ENCODE data around the gene COG2. TPM values are rescaled to one million over a fixed set of nuclear protein-coding genes. Genes with fewer than 3 reads are reported as not detected.

Gene COG2
- total and polyA plus RNA-seq, 2 of the 13 experiments (the other 11 are each of a cell fraction or from before 2014, with no cell fraction given): 16.8 to 36.3 TPM

GRCh38 chr1:230639714-230640209, 2.5 kb upstream of the COG2 start (continued):
- TF ChIP-seq RAD21 (CRISPR knock-in tag; IDR thresholded peaks at IDR 0.05) (no peak), ZNF530 (CRISPR knock-in tag; IDR thresholded peaks at IDR 0.05; ENCODE audit: low read depth) (no peak), MIXL1 (CRISPR knock-in tag; IDR thresholded peaks at IDR 0.05) (peak; percentile 65; the same call in 1 of the 2 replicates), ZNF567 (CRISPR knock-in tag; IDR thresholded peaks at IDR 0.05; ENCODE audit: borderline replicate concordance) (no peak), WIZ (CRISPR knock-in tag; IDR thresholded peaks at IDR 0.05) (no peak), DPF2 (CRISPR knock-in tag; IDR thresholded peaks at IDR 0.05; ENCODE audit: borderline replicate concordance, low read depth) (peak; percentile 75), BHLHE40 (IDR thresholded peaks at IDR 0.05; ENCODE audit: low read length) (no peak), MAFF (IDR thresholded peaks at IDR 0.05; ENCODE audit: low read depth, low read length) (no peak), ZBTB26 (CRISPR knock-in tag; IDR thresholded peaks at IDR 0.05; ENCODE audit: borderline replicate concordance) (no peak), ATAD3A (CRISPR knock-in tag; IDR thresholded peaks at IDR 0.05) (no peak), ELK4 (CRISPR knock-in tag; IDR thresholded peaks at IDR 0.05; ENCODE audit: borderline replicate concordance) (no peak), PHB2 (IDR thresholded peaks at IDR 0.05; ENCODE audit: partially characterized antibody) (no peak), PCBP2 (optimal IDR thresholded peaks at IDR 0.05; ENCODE audit: low read depth, low read length, poor library complexity, severe bottlenecking) (no peak), ETV5 (CRISPR knock-in tag; IDR thresholded peaks at IDR 0.05; ENCODE audit: borderline replicate concordance) (peak; percentile 57; the same call in 1 of the 2 replicates), NFIB (CRISPR knock-in tag; IDR thresholded peaks at IDR 0.05; ENCODE audit: borderline replicate concordance) (no peak), SMARCC2 (IDR thresholded peaks at IDR 0.05) (no peak), SNAPC2 (CRISPR knock-in tag; IDR thresholded peaks at IDR 0.05) (0 out of 2 replicates have a peak, but pooled peaks have one; percentile 55), SRSF9 (IDR thresholded peaks at IDR 0.05; ENCODE audit: borderline replicate concordance, insufficient read depth, low read depth, low read length, poor library complexity, severe bottlenecking) (no peak)
- TF ChIP-seq, protein P1, sequence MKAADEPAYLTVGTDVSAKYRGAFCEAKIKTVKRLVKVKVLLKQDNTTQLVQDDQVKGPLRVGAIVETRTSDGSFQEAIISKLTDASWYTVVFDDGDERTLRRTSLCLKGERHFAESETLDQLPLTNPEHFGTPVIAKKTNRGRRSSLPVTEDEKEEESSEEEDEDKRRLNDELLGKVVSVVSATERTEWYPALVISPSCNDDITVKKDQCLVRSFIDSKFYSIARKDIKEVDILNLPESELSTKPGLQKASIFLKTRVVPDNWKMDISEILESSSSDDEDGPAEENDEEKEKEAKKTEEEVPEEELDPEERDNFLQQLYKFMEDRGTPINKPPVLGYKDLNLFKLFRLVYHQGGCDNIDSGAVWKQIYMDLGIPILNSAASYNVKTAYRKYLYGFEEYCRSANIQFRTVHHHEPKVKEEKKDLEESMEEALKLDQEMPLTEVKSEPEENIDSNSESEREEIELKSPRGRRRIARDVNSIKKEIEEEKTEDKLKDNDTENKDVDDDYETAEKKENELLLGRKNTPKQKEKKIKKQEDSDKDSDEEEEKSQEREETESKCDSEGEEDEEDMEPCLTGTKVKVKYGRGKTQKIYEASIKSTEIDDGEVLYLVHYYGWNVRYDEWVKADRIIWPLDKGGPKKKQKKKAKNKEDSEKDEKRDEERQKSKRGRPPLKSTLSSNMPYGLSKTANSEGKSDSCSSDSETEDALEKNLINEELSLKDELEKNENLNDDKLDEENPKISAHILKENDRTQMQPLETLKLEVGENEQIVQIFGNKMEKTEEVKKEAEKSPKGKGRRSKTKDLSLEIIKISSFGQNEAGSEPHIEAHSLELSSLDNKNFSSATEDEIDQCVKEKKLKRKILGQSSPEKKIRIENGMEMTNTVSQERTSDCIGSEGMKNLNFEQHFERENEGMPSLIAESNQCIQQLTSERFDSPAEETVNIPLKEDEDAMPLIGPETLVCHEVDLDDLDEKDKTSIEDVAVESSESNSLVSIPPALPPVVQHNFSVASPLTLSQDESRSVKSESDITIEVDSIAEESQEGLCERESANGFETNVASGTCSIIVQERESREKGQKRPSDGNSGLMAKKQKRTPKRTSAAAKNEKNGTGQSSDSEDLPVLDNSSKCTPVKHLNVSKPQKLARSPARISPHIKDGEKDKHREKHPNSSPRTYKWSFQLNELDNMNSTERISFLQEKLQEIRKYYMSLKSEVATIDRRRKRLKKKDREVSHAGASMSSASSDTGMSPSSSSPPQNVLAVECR (CRISPR knock-in tag; IDR thresholded peaks at IDR 0.05; ENCODE audit: borderline replicate concordance): peak; percentile 80
- TF ChIP-seq, protein P2, sequence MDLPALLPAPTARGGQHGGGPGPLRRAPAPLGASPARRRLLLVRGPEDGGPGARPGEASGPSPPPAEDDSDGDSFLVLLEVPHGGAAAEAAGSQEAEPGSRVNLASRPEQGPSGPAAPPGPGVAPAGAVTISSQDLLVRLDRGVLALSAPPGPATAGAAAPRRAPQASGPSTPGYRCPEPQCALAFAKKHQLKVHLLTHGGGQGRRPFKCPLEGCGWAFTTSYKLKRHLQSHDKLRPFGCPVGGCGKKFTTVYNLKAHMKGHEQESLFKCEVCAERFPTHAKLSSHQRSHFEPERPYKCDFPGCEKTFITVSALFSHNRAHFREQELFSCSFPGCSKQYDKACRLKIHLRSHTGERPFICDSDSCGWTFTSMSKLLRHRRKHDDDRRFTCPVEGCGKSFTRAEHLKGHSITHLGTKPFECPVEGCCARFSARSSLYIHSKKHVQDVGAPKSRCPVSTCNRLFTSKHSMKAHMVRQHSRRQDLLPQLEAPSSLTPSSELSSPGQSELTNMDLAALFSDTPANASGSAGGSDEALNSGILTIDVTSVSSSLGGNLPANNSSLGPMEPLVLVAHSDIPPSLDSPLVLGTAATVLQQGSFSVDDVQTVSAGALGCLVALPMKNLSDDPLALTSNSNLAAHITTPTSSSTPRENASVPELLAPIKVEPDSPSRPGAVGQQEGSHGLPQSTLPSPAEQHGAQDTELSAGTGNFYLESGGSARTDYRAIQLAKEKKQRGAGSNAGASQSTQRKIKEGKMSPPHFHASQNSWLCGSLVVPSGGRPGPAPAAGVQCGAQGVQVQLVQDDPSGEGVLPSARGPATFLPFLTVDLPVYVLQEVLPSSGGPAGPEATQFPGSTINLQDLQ (CRISPR knock-in tag; IDR thresholded peaks at IDR 0.05): no peak
